ENCODE results near the gene AGGF1.
"Not testable (repeated sequence)": the region's sequence is repeated elsewhere in the genome, so short reads cannot be mapped to it uniquely, and the experiment has no call there.

The AGGF1 gene

DNA sequence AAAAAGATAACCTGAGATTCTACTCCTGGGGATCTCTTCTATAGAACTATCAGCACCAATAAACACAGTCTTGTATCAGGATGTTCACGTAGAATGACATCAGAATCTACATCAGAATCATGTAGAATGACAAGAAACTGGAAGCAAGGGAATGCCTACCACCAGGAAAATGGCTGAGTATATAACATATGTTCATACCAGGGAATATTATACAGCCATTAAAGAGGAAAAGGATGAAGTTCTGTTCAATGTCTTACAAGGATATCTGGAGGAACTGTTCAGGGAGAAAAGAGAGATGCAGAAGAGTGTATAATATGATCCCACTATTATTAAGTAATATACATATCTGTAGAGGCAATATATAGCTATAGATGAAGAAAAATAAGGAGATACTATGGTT, 52.1 kb downstream of the AGGF1 start:
- no peak for DNase-seq (ENCODE audit: low read depth, low spot score)
- H3K27ac ChIP-seq = no peak overlapping the region

DNA sequence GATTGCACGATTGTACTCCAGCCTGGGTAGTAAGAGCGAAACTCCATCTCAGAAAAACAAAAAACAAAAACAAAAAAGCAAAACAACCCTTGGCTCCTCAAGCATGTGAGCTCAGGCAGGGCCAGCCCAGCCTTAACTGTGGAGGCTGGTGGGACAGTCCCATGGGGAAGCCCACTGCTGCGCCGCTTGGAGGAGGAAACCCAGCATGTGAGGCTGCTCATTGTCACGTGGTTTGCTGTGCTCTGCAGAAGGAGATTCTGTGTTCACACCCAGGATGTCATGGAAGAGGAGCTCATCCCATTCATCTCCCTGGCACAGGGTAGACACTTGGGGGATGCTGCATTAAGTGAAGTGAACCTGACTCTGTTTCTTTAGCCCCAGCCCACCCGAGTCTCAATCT, 52.9 kb downstream of the AGGF1 start:
- no peak for DNase-seq (ENCODE audit: low read depth, low spot score)
- no peak overlapping the region for H3K27ac ChIP-seq

DNA sequence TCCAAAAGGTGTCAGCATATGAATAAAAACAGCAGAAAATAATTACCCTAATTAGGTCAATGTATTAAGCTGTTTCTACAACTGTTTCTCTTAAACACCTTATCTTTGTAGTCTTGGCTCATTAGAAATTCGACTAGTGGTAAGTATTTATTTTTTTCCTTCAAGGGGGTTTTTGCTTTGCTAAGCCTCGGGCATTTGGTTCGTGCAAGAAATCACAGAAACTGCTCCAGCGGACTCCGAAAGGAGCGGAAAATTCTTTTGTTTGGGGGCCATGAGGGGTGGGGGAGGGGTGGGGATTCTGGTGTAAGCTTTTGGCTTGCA, 56.1 kb downstream of the AGGF1 start:
- peak overlapping the region; percentile 68 for H3K27ac ChIP-seq

DNA sequence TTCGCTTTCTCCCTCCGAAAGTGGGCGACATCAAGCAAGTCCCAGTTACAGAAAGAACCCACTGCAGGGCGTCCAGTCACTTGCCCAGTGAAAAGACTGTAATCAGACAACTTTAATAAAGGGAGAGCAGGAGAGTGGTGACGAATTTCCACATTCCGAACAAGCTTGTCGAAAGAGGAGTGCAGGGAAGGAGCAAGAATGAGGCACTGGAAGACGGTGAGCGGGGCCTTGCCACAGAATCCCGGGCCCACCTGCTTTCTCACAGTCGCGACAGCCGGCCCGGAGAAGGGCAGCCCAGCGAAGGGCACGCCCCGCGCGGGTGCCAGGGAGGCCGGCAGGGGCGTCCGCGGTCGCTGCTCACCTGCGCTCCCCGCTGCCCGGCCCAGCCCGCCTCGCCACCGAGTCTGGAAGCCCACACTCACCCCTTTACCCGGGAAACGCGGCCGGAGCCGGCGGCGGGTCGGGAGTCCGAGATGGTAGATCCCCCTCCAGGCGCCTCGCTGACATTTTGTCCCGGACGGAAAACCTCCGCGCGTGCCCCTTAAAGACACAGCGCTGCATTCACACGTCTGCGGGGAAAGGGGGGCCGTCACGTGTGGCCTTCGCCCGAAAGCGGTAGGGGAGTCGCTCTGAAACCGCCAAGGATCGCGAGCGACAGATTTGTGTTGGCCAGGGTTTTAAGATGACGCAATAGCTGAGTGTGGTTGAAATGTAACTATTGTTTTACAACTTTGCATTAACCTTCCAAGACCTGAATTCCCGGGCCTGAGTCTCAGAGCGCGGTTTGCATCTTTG, 56.7 kb downstream of the AGGF1 start, which contains the start of gene ZBED3:
Gene ZBED3, minus strand, starts transcription at position 597 of the 795 bp plus-strand sequence. CDS start 9,407 bp downstream, outside the sequence.
- no peak for DNase-seq (ENCODE audit: low read depth, low spot score)
- peak within 1 kb of the TSS; percentile 68 for H3K27ac ChIP-seq

More for the DNA sequence above, 56.1 kb downstream of the AGGF1 start:
- DNase-seq (ENCODE audit: low read depth, low spot score) = no peak

DNA sequence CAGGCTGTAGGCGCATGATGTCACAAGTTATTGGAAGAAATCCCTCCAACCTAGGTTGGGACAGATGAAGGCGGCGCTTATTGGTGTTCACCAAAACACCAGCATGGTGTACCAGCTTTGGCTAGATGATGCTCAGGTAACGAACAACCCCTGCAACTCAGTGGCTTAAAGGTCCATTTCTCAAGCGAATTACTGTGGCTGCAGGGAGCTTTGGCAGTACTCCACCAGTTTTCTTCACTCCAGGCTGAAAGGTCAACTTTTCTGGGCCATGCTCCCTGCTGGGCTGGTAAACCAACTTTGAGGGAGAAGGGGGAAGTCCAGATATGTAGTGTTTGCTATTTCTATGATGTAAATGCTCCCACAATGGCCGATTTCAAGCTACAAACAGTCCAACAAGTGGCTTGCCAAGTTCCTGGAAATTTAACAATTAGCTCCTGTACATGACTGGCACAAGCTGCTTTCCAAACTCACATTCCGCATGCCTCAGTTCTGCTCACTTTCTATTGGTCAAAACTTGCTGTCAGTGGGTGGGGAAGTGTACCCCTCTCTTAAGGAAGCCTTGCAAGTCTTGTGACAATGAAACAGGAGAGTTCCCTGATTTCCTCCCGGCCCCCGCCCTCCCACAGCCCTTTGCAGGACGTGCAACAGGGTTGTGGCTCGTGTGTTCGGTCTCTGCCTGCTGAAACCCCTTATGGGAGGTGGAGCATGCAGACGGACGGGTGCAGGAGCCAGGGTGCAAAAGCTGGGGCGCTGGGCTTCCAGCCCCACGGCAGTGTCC, 57.5 kb downstream of the AGGF1 start:
- H3K27ac ChIP-seq = peak overlapping the region; percentile 68
- DNase-seq (ENCODE audit: low read depth, low spot score) = no peak

DNA sequence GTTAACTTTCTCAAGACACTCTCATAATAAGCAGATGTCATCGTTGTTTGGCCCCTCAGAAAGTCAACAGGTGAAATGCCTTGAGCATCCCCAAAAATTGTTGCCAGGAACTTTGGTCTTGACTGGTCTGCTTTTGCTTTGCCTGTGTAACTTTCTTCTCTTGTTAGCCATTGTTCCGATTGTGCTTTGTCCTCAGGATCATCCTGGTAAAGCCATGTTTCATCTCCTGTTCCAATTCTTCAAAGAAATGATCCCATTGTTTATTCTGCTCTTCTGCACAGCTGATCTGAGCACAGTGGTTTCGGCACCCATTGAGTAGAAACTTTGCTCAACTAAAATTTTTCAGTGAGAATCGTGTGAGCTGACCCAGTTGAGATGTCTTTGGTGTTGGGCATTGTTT, 65.0 kb downstream of the AGGF1 start:
- no peak for DNase-seq (ENCODE audit: low read depth, low spot score)
- no peak overlapping the region for H3K27ac ChIP-seq

DNA sequence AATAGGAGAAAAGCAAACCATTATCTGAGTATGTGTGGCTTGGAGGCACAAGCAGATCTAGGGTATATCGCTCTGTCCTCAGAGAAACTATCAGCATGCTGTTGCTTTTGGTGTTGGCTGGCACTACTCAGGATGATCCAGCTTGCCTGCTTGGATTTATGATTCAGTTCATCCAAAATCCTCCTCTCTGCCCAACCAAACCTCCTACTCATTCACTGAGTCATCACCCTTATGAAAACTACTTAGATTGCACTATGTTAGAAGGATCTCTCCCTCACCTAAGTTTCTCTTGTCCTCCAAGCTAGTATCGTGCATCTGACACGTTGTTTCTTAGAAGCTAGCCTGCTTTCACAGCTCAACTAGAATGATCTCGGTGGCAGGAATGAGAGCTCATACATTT, 71.1 kb downstream of the AGGF1 start:
- peak; percentile 34 for DNase-seq (ENCODE audit: low read depth, low spot score)
- H3K27ac ChIP-seq = no peak overlapping the region

DNA sequence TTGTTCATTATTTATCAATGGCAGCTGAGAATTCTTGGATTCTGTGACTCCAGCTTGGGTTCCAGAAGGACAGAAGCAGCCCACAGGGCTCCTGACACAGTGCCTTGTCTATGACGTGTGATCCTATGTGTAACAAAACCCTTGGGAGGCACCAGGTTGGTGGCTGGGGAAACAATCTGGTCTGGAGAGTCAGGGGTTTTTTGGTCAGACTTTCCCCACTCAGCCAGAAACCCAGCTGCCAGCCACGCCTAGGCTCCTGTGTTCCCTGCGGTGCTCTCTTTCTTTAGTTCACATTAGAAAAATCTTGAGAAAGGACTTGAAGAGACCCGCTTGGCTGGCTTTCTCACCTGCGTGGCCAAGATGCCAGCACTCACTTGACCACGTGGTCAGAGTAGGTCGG, 72.3 kb downstream of the AGGF1 start:
- H3K27ac ChIP-seq = no peak overlapping the region
- DNase-seq (ENCODE audit: low read depth, low spot score) = no peak

DNA sequence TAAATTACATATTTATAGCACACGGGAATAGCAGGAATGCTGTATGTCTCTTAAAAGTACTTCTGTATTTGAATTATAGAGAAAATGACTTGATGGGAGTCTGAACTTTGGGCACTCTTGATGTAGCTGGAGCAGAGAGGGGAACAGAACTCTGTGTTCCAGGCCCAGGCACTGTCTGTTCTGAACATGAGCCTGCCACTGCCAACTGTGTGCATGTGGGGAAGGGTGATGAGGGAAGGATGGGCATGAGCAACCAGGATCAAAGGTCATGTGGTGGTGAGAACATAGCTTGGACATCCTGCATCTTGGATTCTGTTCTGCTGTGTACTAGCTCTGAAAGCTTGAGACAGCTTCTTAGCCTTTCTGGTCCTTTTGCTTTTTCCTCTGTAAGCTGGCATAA, 73.3 kb downstream of the AGGF1 start:
- H3K27ac ChIP-seq = no peak overlapping the region
- no peak for DNase-seq (ENCODE audit: low read depth, low spot score)

DNA sequence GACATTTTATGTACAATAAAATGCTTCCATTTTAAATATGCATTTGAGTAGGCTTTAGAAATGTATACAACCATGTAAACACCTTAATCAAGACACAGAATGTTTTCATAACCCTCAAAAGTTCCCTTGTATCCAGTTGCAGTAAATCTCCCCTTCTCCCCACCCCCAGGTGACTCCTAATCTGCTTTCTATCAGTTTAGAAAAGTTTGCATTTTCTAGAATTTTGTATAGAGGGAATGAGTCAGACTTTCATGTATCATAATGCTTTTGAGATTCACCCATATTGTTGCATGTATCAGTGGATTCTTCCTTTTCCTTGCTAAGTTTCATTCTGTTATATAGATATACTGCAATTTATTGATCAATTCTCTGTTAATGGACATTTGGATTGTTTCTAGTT, 74.6 kb downstream of the AGGF1 start:
- no peak overlapping the region for H3K27ac ChIP-seq
- DNase-seq (ENCODE audit: low read depth, low spot score) = no peak

DNA sequence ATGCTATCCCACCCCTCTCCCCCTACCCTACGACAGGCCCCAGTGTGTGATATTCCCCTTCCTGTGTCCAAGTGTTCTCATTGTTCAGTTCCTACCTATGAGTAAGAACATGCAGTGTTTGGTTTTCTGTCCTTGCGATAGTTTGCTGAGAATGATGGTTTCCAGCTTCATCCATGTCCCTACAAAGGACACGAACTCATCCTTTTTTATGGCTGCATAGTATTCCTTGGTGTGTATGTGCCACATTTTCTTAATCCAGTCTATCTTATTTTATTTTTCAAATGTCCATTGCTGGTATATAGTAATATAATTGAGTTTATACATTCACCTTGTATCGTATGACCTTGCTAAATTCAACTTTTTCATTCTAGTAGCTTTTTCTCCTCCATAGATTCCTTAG, 76.8 kb downstream of the AGGF1 start:
- DNase-seq (ENCODE audit: low read depth, low spot score) = not testable (repeated sequence)

More for the DNA sequence above, 76.8 kb downstream of the AGGF1 start:
- H3K27ac ChIP-seq = not testable (repeated sequence)
